Mesendoderm (in vitro differentiated cells): ENCODE data around the gene TEX44.

Experiments
- DNase-seq: peaks from one replicate; pipeline ENCODE4 v3.0.0; 2013
- H2AK5ac ChIP-seq: 2 replicates; pipeline ENCODE4 v1.6.1; 2013; ENCODE audit warnings: low read length, inconsistent platforms
- H2BK120ac ChIP-seq: 2 replicates; pipeline ENCODE4 v1.6.1; 2013; ENCODE audit warnings: low read depth, mild to moderate bottlenecking, low read length, moderate library complexity, mixed read lengths
- H2BK15ac ChIP-seq: replicated peaks from 2 replicates; pipeline ENCODE4 v1.6.1; 2013; ENCODE audit warnings: low read depth, mild to moderate bottlenecking, moderate library complexity
- H2BK5ac ChIP-seq: 2 replicates; pipeline ENCODE4 v1.6.1; 2013; ENCODE audit warnings: low read length, inconsistent platforms
- H3K18ac ChIP-seq: 2 replicates; pipeline ENCODE4 v1.6.1; 2013; ENCODE audit warnings: mild to moderate bottlenecking, low read length, mixed read lengths
- H3K23ac ChIP-seq: one replicate; pipeline ENCODE4 v1.6.1; 2013; ENCODE audit warnings: low read length
- H3K27ac ChIP-seq: 2 replicates; pipeline ENCODE4 v1.5.1; 2013; ENCODE audit warnings: low read depth, mild to moderate bottlenecking, inconsistent platforms, low read length, moderate library complexity
- H3K27me3 ChIP-seq: 2 replicates; pipeline ENCODE4 v1.6.1; 2013; ENCODE audit warnings: low read length, control low read depth, mild to moderate bottlenecking, inconsistent platforms; ENCODE audit not compliant: insufficient read depth, poor library complexity
- H3K36me3 ChIP-seq: 2 replicates; pipeline ENCODE4 v1.6.1; 2013; ENCODE audit warnings: low read length, inconsistent platforms; ENCODE audit not compliant: control insufficient read depth, insufficient read depth
- H3K4ac ChIP-seq: one replicate; pipeline ENCODE4 v1.6.1; 2013; ENCODE audit warnings: low read depth, mild to moderate bottlenecking, low read length, moderate library complexity
- H3K4me1 ChIP-seq: 2 replicates; pipeline ENCODE4 v1.6.1; 2013; ENCODE audit warnings: low read depth, low read length, inconsistent platforms; ENCODE audit not compliant: control insufficient read depth
- H3K4me2 ChIP-seq: 2 replicates; pipeline ENCODE4 v1.6.1; 2013; ENCODE audit warnings: low read length
- H3K4me3 ChIP-seq: 2 replicates; pipeline ENCODE4 v1.5.1; 2013; ENCODE audit warnings: mild to moderate bottlenecking, low read length
- H3K56ac ChIP-seq: one replicate; pipeline ENCODE4 v1.6.1; 2013; ENCODE audit warnings: low read length
- H3K79me1 ChIP-seq: 2 replicates; pipeline ENCODE4 v1.6.1; 2013; ENCODE audit warnings: low read length, inconsistent platforms
- H3K79me2 ChIP-seq: 2 replicates; pipeline ENCODE4 v1.6.1; 2013; ENCODE audit warnings: mild to moderate bottlenecking, low read length; ENCODE audit not compliant: control insufficient read depth, insufficient read depth
- H3K9ac ChIP-seq: 2 replicates; pipeline ENCODE4 v1.6.1; 2013; ENCODE audit warnings: low read length, inconsistent platforms
- H4K5ac ChIP-seq: one replicate; pipeline ENCODE4 v1.6.1; 2013; ENCODE audit warnings: low read length
- H4K8ac ChIP-seq: one replicate; pipeline ENCODE4 v1.6.1; 2013; ENCODE audit warnings: low read depth, mild to moderate bottlenecking, control low read depth, low read length, moderate library complexity
- WGBS: extraction: QIAGEN DNeasy Blood & Tissue Kit; methylation state at CpG from one replicate; pipeline ENCODE4 v1.1.7; 2013; ENCODE audit warnings: low lambda C conversion rate, missing lambda C conversion rate; ENCODE audit not compliant: insufficient coverage; ENCODE audit errors: extremely low coverage; 5-methylcytosine and 5-hydroxymethylcytosine counted together

Gene TEX44

GRCh38 chr2:231604101-231604684, 11.5 kb downstream of the TEX44 start:
- Histone ChIP-seq H2BK120ac (no peak overlapping the region), H3K4me2 (peak overlapping the region; percentile 45), H3K23ac (no peak overlapping the region), H3K27ac (peak overlapping the region; percentile 76), H3K79me1 (no peaks in the 10 kb centered on the region), H2AK5ac (no peak overlapping the region), H3K56ac (peak overlapping the region; percentile 82), H3K4ac (no peak overlapping the region), H2BK5ac (no peak overlapping the region), H3K4me3 (peak overlapping the region; percentile 22), H4K5ac (no peak overlapping the region), H3K36me3 (no peaks in the 10 kb centered on the region), H3K18ac (no peak overlapping the region), H3K27me3 (no peaks in the 10 kb centered on the region), H3K79me2 (no peaks in the 10 kb centered on the region), H4K8ac (no peak overlapping the region), H3K4me1 (peaks cover 4% of the 10 kb centered on the region), H3K9ac (peak overlapping the region; percentile 70), H2BK15ac (no peak overlapping the region)
- DNase-seq = no peak
- no CpG with 5 or more reads among the region's 40 CpGs for WGBS

GRCh38 chr2:231604685-231605606, 12.3 kb downstream of the TEX44 start:
- Histone ChIP-seq H3K4me3 (no peak overlapping the region), H3K23ac (no peak overlapping the region), H3K27ac (peak overlapping the region; percentile 51), H3K27me3 (no peaks in the 10 kb centered on the region), H2BK120ac (no peak overlapping the region), H3K56ac (peak overlapping the region; percentile 82), H3K18ac (no peak overlapping the region), H3K79me1 (no peaks in the 10 kb centered on the region), H3K4me1 (peaks cover 4% of the 10 kb centered on the region), H3K4me2 (no peak overlapping the region), H3K36me3 (no peaks in the 10 kb centered on the region), H3K4ac (no peak overlapping the region), H2BK5ac (no peak overlapping the region), H4K8ac (no peak overlapping the region), H3K79me2 (no peaks in the 10 kb centered on the region), H2BK15ac (no peak overlapping the region), H4K5ac (no peak overlapping the region), H3K9ac (peak overlapping the region; percentile 8), H2AK5ac (no peak overlapping the region)
- peak; percentile 99 for DNase-seq
- no CpG with 5 or more reads among the region's 54 CpGs for WGBS

- no peak overlapping the region for H3K56ac ChIP-seq
- H4K8ac ChIP-seq = no peak overlapping the region
- H3K79me1 ChIP-seq = no peaks in the 10 kb centered on the region
- H3K4me1 ChIP-seq = peaks cover 4% of the 10 kb centered on the region
- no peak overlapping the region for H3K4me2 ChIP-seq
- no peak overlapping the region for H2BK15ac ChIP-seq
- no peak overlapping the region for H3K4ac ChIP-seq
- H3K4me3 ChIP-seq = no peak overlapping the region
- H2BK120ac ChIP-seq = no peak overlapping the region
- no peak overlapping the region for H3K23ac ChIP-seq
- no peak overlapping the region for H3K18ac ChIP-seq
- H3K9ac ChIP-seq = no peak overlapping the region
- no peaks in the 10 kb centered on the region for H3K27me3 ChIP-seq
- no peak overlapping the region for H2BK5ac ChIP-seq
- no peaks in the 10 kb centered on the region for H3K36me3 ChIP-seq
- H4K5ac ChIP-seq = no peak overlapping the region
- H3K79me2 ChIP-seq = no peaks in the 10 kb centered on the region
- peak overlapping the region; percentile 51 for H3K27ac ChIP-seq
- DNase-seq = peak; percentile 75
- no CpG with 5 or more reads among the region's 7 CpGs for WGBS
- no peak overlapping the region for H2AK5ac ChIP-seq
These were observed 13.0 kb downstream of the TEX44 start for GRCh38 chr2:231605607-231606091.

GRCh38 chr2:231606941-231607340, 14.3 kb downstream of the TEX44 start:
- Histone ChIP-seq H3K27me3 (no peaks in the 10 kb centered on the region), H2BK15ac (no peak overlapping the region), H3K79me2 (no peaks in the 10 kb centered on the region), H3K27ac (no peak overlapping the region), H3K4me2 (no peak overlapping the region), H3K4me1 (peaks cover 2% of the 10 kb centered on the region), H4K8ac (no peak overlapping the region), H2AK5ac (no peak overlapping the region), H3K36me3 (no peaks in the 10 kb centered on the region), H4K5ac (no peak overlapping the region), H2BK5ac (no peak overlapping the region), H3K23ac (no peak overlapping the region), H3K4ac (no peak overlapping the region), H3K79me1 (no peaks in the 10 kb centered on the region), H3K18ac (no peak overlapping the region), H3K56ac (no peak overlapping the region), H2BK120ac (no peak overlapping the region), H3K9ac (no peak overlapping the region), H3K4me3 (no peak overlapping the region)
- whole genome bisulfite sequencing = no CpG with 5 or more reads among the region's 6 CpGs
- DNase-seq = no peak

GRCh38 chr2:231611273-231612108, 18.8 kb downstream of the TEX44 start:
- Histone ChIP-seq H3K18ac (peak overlapping the region; percentile 2), H2AK5ac (no peak overlapping the region), H2BK15ac (no peak overlapping the region), H3K4me1 (peaks cover 5% of the 10 kb centered on the region), H3K56ac (peak overlapping the region; percentile 68), H2BK120ac (no peak overlapping the region), H3K4ac (no peak overlapping the region), H3K4me2 (no peak overlapping the region), H3K4me3 (no peak overlapping the region), H3K27me3 (no peaks in the 10 kb centered on the region), H4K8ac (no peak overlapping the region), H2BK5ac (no peak overlapping the region), H3K36me3 (no peaks in the 10 kb centered on the region), H3K23ac (no peak overlapping the region), H4K5ac (no peak overlapping the region), H3K79me1 (no peaks in the 10 kb centered on the region), H3K27ac (no peak overlapping the region), H3K9ac (peak overlapping the region; percentile 2), H3K79me2 (no peaks in the 10 kb centered on the region)
- WGBS = no CpG with 5 or more reads among the region's 9 CpGs
- DNase-seq = peak; percentile 87
